Effector memory CD4-positive, alpha-beta T cell (primary cell): ENCODE data around the gene CDH23.

Experiments
- DNase-seq, 3 donors: peaks; one replicate each; pipeline ENCODE4 v3.0.0-alpha.2; 2020
- H3K27ac ChIP-seq: 2 replicates; pipeline ENCODE4 v1.7.0; 2013; ENCODE audit warnings: mild to moderate bottlenecking, low read length, moderate library complexity; ENCODE audit not compliant: insufficient read depth, poor library complexity, severe bottlenecking
- H3K27me3 ChIP-seq: replicated peaks from 2 replicates; pipeline ENCODE4 v1.7.0; 2013; ENCODE audit warnings: mild to moderate bottlenecking, low read length; ENCODE audit not compliant: insufficient read depth, control insufficient read depth, poor library complexity, severe bottlenecking
- H3K36me3 ChIP-seq: 2 replicates; pipeline ENCODE4 v1.7.0; 2013; ENCODE audit warnings: mild to moderate bottlenecking, low read length, moderate library complexity; ENCODE audit not compliant: control insufficient read depth, insufficient read depth
- H3K4me1 ChIP-seq: 2 replicates; pipeline ENCODE4 v1.7.0; 2013; ENCODE audit warnings: low read length, mild to moderate bottlenecking; ENCODE audit not compliant: control insufficient read depth, insufficient read depth, poor library complexity, severe bottlenecking
- H3K4me3 ChIP-seq: 2 replicates; pipeline ENCODE4 v1.7.0; 2013; ENCODE audit warnings: low read length, low read depth, mild to moderate bottlenecking; ENCODE audit not compliant: insufficient read depth, poor library complexity, severe bottlenecking
- H3K9me3 ChIP-seq: 2 replicates; pipeline ENCODE4 v1.7.0; 2013; ENCODE audit warnings: mild to moderate bottlenecking, low read length, moderate library complexity; ENCODE audit not compliant: control insufficient read depth

CDH23 gene

DNA sequence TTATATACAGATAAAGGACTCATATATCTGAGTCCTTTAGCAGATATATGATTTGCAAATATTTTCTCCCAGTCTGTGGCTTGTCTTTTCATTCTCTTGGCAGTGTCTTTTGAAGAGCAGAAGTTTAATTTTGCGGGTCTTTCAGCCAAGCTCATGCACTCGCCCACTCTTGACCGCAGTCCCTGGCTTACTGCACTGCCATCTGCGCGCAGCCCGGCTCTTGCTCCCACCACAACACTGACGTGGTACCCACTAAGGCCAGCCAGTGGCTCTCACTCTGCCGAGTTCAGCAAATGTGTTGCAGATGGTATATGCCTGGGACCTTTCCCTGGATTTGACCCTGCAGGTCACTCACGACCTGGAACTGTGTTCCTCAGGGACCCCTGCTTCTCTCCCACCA, 74.3 kb downstream of the CDH23 start:
- H3K27ac ChIP-seq, result no peak overlapping the region

DNA sequence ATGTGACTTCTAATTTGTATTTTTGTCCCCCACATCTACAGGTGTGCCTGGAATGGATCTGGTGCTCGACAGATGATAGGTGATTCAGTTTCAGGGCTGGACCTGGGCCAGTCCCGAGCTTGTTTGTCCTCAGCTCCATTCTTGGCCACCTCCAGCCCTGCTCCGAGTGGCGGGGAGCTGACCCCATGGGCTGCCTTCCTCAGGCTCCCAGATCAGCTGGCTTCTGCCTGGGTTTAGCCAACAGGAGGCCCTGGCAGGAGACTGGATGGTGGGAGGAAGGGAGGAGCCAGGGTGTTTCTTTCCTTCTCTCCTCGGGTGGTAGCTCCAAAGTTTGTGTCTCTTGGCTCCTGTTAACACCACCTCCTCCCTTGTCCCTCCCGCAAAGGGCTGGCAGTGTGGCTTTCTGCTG, 75.2 kb downstream of the CDH23 start:
- Histone ChIP-seq H3K27me3 (no peaks in the 10 kb centered on the region), H3K27ac (no peak overlapping the region), H3K36me3 (no peaks in the 10 kb centered on the region), H3K4me1 (no peaks in the 10 kb centered on the region), H3K9me3 (no peaks in the 10 kb centered on the region), H3K4me3 (no peak overlapping the region)
- no peak for DNase-seq

More for the DNA sequence above, 74.3 kb downstream of the CDH23 start:
- no peaks in the 10 kb centered on the region for H3K27me3 ChIP-seq
- no peaks in the 10 kb centered on the region for H3K9me3 ChIP-seq
- DNase-seq, result no peak
- H3K36me3 ChIP-seq, result no peaks in the 10 kb centered on the region
- no peaks in the 10 kb centered on the region for H3K4me1 ChIP-seq
- no peak overlapping the region for H3K4me3 ChIP-seq

DNA sequence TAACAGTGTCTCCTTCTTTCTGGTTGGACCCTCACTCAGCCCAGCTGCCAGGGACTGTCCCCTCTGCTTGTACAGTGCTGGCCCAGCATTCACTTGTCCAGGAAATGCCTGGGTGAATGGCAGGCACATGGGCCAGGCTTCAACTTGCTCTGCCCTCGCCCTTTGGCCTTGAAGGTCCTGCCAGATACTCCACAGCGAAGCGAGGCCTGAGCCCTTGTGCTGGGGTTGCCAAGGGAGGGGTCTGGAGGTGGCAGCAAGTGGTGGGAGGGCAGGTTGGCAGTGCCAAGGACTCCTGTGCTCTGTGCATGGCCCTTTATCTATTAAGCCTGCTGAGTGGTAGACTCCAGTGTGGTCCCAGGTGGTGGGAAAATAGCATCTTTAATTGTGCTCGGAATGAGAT, 75.7 kb downstream of the CDH23 start:
- no peaks in the 10 kb centered on the region for H3K27me3 ChIP-seq
- no peak overlapping the region for H3K4me3 ChIP-seq
- no peaks in the 10 kb centered on the region for H3K9me3 ChIP-seq
- no peak overlapping the region for H3K27ac ChIP-seq
- H3K36me3 ChIP-seq, result no peaks in the 10 kb centered on the region
- H3K4me1 ChIP-seq, result no peaks in the 10 kb centered on the region
- DNase-seq, result no peak

DNA sequence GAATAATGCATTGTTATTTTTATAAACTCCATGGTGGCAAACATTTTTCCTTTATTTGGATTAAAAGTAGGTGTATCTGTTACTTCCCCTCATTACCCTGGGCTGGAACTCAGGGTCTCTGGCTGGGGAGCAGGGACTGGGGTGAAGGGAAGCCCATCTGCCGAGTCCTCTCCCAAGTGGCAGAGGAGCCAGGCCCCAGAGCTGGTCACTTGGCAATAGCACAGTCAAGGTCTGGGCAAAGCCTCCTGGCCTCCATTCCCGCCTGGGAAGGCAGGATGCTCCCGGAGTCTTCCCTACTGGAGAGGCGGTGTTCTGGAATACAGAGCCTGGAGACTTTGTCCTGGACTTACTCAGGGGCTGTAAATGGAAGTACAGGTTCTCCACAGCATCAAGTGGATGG, 76.2 kb downstream of the CDH23 start:
- Histone ChIP-seq H3K27ac (no peak overlapping the region), H3K9me3 (no peaks in the 10 kb centered on the region), H3K4me3 (no peak overlapping the region), H3K27me3 (no peaks in the 10 kb centered on the region), H3K36me3 (no peaks in the 10 kb centered on the region), H3K4me1 (no peaks in the 10 kb centered on the region)
- DNase-seq, result no peak

DNA sequence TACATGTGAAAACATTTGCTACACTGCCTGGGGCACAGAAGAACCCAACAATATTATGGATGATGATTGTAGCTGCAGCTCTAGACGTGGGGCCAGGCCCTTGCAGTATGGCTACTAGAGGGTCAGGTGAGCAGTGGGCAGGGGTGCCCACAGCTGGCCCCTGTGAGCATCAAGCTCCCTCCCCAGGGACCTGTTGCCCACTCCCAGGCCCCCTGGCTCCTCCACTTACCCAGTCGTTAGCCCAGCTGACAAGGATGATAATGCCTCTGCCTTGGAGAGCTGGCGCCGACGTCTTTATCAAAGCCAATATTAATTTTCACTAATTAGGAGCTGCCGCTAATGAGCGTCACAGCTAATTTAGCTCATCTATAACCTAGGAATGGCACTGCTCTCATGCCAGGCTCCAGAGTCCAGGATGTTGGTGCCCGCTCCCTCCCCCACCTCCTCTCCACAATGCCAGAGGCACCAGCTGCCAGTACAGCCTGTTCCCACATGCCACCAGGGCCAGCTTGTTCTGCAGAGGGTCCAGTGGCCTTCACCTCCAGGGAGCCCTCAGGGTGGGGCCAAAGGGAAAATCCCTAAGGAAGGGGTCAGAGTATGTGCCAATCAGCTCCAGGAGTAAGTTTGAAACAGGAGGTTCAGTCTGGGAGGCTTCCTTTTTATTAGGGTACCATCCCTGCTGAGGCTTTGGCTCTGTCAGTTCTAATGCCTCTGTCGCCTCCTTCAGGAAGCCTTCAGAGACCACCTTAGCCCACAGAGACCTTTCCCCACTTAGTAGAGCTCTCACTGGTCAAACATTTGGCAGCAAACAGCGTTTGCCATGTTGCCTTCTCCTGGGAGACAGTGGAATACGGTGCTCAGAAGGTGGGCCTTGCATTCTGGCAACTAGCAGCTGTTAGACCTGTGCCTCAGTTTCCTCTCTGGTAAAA, 77.2 kb downstream of the CDH23 start:
- H3K4me3 ChIP-seq, result no peak overlapping the region
- no peak overlapping the region for H3K27ac ChIP-seq
- no peaks in the 10 kb centered on the region for H3K27me3 ChIP-seq
- no peak for DNase-seq
- H3K9me3 ChIP-seq, result no peaks in the 10 kb centered on the region
- H3K4me1 ChIP-seq, result no peaks in the 10 kb centered on the region
- H3K36me3 ChIP-seq, result no peaks in the 10 kb centered on the region

DNA sequence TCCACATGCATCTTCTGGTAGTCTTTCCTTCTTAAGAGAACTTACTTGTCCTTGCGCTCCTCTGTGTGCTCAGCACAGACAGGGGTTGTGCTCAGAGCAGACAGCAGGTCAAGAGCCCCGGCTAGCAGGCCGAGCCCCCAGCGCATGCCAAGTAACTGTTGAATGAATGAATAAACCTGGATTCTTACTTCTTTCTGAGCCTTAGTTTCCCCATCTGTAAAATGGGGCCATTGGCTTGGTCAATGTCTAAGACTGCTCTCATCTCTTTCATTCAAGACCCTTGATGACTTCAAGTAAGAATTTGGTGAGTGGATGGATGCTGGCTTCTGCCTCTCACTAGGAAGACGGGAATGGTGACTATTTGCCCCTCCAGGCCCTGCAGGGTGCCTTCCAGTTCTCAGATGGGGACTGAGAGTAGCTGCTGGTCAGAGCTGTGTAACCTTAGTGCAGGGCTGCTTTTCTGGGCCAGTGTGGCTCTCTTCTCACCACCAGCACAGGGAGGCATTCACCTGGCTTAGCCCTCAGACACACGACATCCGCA, 78.1 kb downstream of the CDH23 start:
- Histone ChIP-seq H3K4me1 (no peaks in the 10 kb centered on the region), H3K36me3 (no peaks in the 10 kb centered on the region), H3K9me3 (no peaks in the 10 kb centered on the region), H3K27me3 (no peaks in the 10 kb centered on the region), H3K27ac (no peak overlapping the region), H3K4me3 (no peak overlapping the region)
- DNase-seq, result no peak

DNA sequence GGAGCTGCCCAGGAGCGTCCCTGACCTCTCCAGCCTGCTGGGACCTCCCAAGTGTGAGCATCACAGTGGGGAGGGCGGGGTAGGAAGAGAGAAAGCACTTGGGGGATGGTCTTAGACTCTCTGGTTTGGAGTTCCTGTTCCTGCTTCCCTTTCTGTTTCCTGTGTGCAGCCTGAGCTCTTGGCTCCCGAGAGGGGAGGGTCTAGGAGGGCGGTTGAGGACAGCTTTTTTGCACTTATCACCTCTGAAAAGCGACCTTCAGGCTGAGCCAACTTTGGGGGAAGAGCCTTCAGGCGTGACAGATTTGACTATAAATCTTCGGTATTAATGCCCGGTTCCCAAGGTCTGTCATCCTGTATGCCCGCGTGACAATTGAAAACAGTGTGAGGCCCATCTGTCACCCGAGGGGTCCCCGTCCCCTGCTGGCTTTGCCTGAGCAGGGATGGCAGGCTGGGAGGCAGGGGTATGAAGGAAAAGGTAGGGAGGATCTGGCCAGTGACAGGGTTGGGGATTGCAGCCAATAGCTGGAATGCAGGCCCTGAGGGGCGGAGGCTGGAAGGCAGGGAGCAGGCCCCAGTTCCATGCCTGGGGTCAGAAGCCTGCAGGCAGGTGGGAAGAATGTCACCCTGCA, 78.6 kb downstream of the CDH23 start:
- no peak for DNase-seq
- Histone ChIP-seq H3K27me3 (no peaks in the 10 kb centered on the region), H3K36me3 (no peaks in the 10 kb centered on the region), H3K4me3 (no peak overlapping the region), H3K9me3 (no peaks in the 10 kb centered on the region), H3K27ac (no peak overlapping the region), H3K4me1 (no peaks in the 10 kb centered on the region)

DNA sequence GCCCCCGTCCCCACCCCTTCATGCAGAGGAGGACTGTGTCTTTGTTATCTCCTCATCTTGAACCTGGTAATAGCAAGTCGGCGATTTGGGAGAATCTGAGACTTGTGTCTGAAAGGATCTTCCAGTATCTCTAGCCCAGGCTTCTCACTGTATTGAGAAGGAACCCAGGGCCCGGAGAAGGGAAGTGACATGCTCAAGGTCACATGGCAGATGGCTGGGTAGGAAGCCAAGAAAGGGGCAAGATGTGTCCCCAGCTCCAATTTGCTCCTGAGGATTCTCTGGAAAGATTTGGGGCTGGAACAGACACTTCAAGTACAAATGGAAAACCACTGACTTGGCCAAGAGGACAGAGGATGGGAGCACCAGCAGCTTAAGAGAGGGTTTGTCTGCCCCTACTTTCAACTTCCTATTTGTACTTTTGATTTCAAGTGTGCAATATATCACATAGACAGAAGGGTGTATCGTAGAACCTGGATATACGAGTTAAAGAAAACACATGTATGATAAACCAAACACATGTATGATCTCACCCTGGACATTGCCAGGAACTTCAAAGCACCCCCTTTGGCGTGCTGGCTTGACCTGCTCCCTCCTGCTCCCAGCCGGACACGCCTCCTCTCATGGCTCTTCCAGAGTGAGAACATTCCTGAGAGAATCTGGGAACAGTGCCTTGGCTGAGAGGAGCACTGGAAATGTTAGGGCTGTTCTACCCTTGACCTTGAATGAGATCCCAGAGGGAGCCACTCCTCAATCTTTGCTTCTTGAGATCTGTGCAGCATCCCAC, 79.7 kb downstream of the CDH23 start:
- no peak for DNase-seq
- Histone ChIP-seq H3K36me3 (no peaks in the 10 kb centered on the region), H3K27me3 (no peaks in the 10 kb centered on the region), H3K9me3 (no peaks in the 10 kb centered on the region), H3K4me1 (no peaks in the 10 kb centered on the region), H3K4me3 (no peak overlapping the region), H3K27ac (no peak overlapping the region)

DNA sequence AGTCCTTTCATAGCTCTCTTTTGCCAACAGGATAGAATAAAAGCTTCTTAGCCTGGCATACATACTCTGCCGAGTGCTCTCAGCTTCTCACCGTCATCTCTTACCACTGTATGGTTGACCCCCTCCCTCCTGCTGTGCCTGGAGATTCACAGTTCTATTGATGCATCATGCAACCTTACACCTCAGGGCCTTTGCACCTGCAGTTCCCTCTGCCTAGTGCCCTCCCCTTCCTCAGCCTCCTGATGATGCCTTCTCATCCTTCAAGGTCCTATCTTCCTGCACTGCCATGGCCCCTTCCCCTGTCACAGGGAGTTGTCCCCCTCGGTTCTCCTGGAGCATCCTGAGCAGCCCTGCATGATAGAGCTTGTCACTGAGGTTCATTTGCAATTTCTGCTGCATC, 81.5 kb downstream of the CDH23 start:
- Histone ChIP-seq H3K27ac (no peak overlapping the region), H3K27me3 (no peaks in the 10 kb centered on the region), H3K4me3 (no peak overlapping the region), H3K36me3 (no peaks in the 10 kb centered on the region), H3K4me1 (no peaks in the 10 kb centered on the region), H3K9me3 (no peaks in the 10 kb centered on the region)
- no peak for DNase-seq
